GM12878 (cell line): Measurements from ENCODE around the gene APOBEC2. TPM values are rescaled to one million over a fixed set of nuclear protein-coding genes. Genes with fewer than 3 reads are reported as not detected.
A peak's percentile ranks its signal among the peaks of the same experiment; 100 is the strongest.

ENCODE experiments used
- ATF2 ChIP-seq: IDR thresholded peaks from 2 replicates; pipeline ENCODE4 v1.6.1; 2012; ENCODE audit warnings: low read length, inconsistent platforms
- BRCA1 ChIP-seq: IDR thresholded peaks from 2 replicates; pipeline ENCODE4 v1.6.1; 2011; ENCODE audit warnings: low read depth, low read length, improper control_type of control experiment
- CREB1 ChIP-seq: IDR thresholded peaks from 2 replicates; pipeline ENCODE4 v1.6.1; 2012; ENCODE audit warnings: low read depth, mild to moderate bottlenecking, inconsistent platforms
- CUX1 ChIP-seq: IDR thresholded peaks from 2 replicates; pipeline ENCODE4 v1.6.1; 2012; ENCODE audit warnings: improper control_type of control experiment, low read depth, low read length; ENCODE audit not compliant: insufficient replicate concordance
- EGR1 ChIP-seq, 2 experiments: IDR thresholded peaks; 1 replicate in 1 of 2; 2 replicates in 1 of 2; pipeline ENCODE4 v1.6.1; 2011 to 2012; ENCODE audit warnings: low read depth in 2 of 2, low read length in 2 of 2, borderline replicate concordance in 1 of 2, mild to moderate bottlenecking in 1 of 2, moderate library complexity in 1 of 2
- ETV6 ChIP-seq, 2 experiments: fragments of 450-650 bp in 1 of 2; IDR thresholded peaks in 1 of 2; conservative IDR thresholded peaks in 1 of 2; 2 replicates each; pipeline ENCODE4 v1.6.1; 2014; ENCODE audit warnings: antibody characterized with exemption in 1 of 2, borderline replicate concordance in 1 of 2, low read depth in 1 of 2, mild to moderate bottlenecking in 1 of 2, moderate library complexity in 1 of 2
- HSF1 ChIP-seq: fragments of 150-350 bp; IDR thresholded peaks from 2 replicates; pipeline ENCODE4 v1.6.1; 2014; ENCODE audit warnings: mild to moderate bottlenecking, low read depth, low read length
- IKZF2 ChIP-seq, 2 experiments: fragments of 450-650 bp; IDR thresholded peaks; 2 replicates each; pipeline ENCODE4 v1.6.1; 2017; ENCODE audit warnings: mild to moderate bottlenecking in 2 of 2, moderate library complexity in 2 of 2
- MEF2A ChIP-seq: IDR thresholded peaks from 2 replicates; pipeline ENCODE4 v1.6.1; 2011; ENCODE audit warnings: low read depth, mild to moderate bottlenecking, low read length, moderate library complexity; ENCODE audit not compliant: insufficient read depth
- NR2C1 ChIP-seq: fragments of 450-650 bp; IDR thresholded peaks from 2 replicates; pipeline ENCODE4 v1.6.1; 2017; ENCODE audit warnings: antibody characterized with exemption, mild to moderate bottlenecking, moderate library complexity
- RB1 ChIP-seq: fragments of 450-650 bp; formaldehyde crosslinking; IDR thresholded peaks from 2 replicates; pipeline ENCODE4 v1.6.1; 2017; ENCODE audit warnings: mild to moderate bottlenecking, borderline replicate concordance
- RCOR1 ChIP-seq: conservative IDR thresholded peaks from 2 replicates; pipeline ENCODE4 v1.6.1; 2012; ENCODE audit warnings: low read depth, low read length, improper control_type of control experiment
- SPI1 ChIP-seq: IDR thresholded peaks from 2 replicates; pipeline ENCODE4 v1.6.1; 2011; ENCODE audit warnings: low read depth, mild to moderate bottlenecking, low read length, moderate library complexity, borderline replicate concordance; ENCODE audit not compliant: insufficient read depth
- SUPT20H ChIP-seq: IDR thresholded peaks from 2 replicates; pipeline ENCODE4 v1.6.1; 2011; ENCODE audit warnings: low read depth, mild to moderate bottlenecking, low read length, moderate library complexity, borderline replicate concordance; ENCODE audit not compliant: control insufficient read depth
- TARDBP ChIP-seq: IDR thresholded peaks from 2 replicates; pipeline ENCODE4 v1.6.1; 2016; ENCODE audit warnings: borderline replicate concordance
- ZNF274 ChIP-seq: IDR thresholded peaks from one replicate; pipeline ENCODE4 v1.8.0; 2011; ENCODE audit not compliant: insufficient read length, insufficient read depth
- polyA plus RNA-seq, 11 experiments: library from polyadenylated mRNA; depleted of rRNA in 4 of 11; unstranded in 6 of 11; stranded (reverse) in 5 of 11; fragments of >200 nt; fragmentation: Nextera tagmentation in 4 of 11; fragmentation: Illumina TruSeq in 1 of 11; extraction: Ambion mirVana in 4 of 11; extraction: Trizol in 1 of 11; gene quantifications; 1 replicate in 1 of 11; 2 replicates in 10 of 11; pipeline versions ENCODE4 v1.2.1 to v1.2.3, GENCODE V29; 2011 to 2016; ENCODE audit warnings: inconsistent platforms in 2 of 11, missing spikeins in 2 of 11, low read depth in 1 of 11
- total RNA-seq, 4 experiments: library from RNA; depleted of rRNA in 3 of 4; stranded (reverse); fragments of >200 nt in 3 of 4; fragmentation: Illumina TruSeq in 1 of 4; extraction: Trizol in 1 of 4; gene quantifications; 2 replicates each; pipeline versions ENCODE4 v1.2.1 to v1.2.3, GENCODE V29; 2013 to 2021
- TF ChIP-seq, protein P1 (sequence below): IDR thresholded peaks from 2 replicates; pipeline ENCODE4 v1.6.1; 2011; ENCODE audit warnings: borderline replicate concordance, low read depth, mild to moderate bottlenecking, moderate library complexity, mixed read lengths, low read length; ENCODE audit not compliant: insufficient read depth; ENCODE audit errors: extremely low read length
- TF ChIP-seq, protein P2 (sequence below): IDR thresholded peaks from 2 replicates; pipeline ENCODE4 v1.6.1; 2011; ENCODE audit warnings: low read depth, mild to moderate bottlenecking, low read length, moderate library complexity, borderline replicate concordance; ENCODE audit errors: extremely low read depth

Gene APOBEC2
- total and polyA plus RNA-seq, 10 of the 15 experiments (the other 5 are each of a cell fraction or from before 2014, with no cell fraction given): 0.11 to 1.4 (median 0.87) TPM; not detected in 6

DNA sequence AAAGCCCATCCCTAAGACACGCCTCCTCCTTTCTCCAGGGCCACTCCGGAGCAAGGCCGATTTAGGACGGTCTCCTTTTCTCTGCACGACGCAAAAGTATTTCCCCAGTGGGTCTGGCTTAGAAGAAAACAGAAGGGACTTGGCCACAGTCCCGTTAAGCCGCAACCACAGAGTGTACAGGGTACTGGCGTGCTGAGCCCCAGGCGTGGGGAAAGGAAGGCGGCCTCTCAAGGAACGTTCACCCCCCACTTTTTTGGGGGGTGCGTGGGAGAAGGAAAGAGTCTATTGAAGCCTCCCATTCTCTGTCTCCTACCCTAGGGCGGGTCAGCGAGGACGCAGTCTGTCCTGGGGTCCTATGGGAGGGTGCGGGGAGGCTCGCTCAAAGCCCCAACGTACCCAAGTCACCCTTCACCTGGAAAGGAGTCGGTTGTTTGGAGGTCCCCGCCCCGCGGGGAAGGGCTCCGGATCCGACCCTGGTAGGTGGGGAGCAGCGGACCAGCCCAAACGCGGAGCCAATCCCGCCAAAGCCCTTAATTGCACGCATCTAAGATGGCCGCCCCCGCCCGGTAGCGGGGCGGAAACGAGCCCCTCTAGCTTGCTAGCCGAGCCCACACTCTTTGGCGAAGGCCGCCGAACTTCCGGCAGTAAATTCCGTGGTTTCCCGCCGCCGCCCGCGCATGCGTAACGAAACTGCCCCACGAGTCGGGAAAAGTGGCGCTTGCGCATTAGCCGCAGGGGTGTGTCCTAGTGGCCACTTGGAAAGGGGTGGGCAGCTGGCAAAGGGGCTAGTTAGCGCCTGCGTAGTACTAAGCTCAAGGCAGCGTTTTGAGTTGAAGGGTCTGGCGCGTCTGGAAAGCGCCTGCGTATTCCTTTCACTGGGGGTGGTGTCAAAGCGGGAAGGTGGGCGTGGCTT, 19.2 kb downstream of the APOBEC2 start, which contains the start of gene OARD1 (continued):
- TF ChIP-seq ATF2 (no peak), RB1 (0 out of 2 replicates have a peak, but pooled peaks have one; percentile 81), SPI1 (no peak), EGR1 (IDR thresholded peaks at IDR 0.05; ENCODE audit: borderline replicate concordance in 1 of 2, low read depth in 2 of 2, low read length in 2 of 2) (peak in 1 of 2 experiments; percentile 46; a peak in 1 of 3 replicates), CREB1 (peak; percentile 59), MEF2A (no peak), ETV6 (conservative IDR thresholded peaks at IDR 0.05 in 1 of 2, IDR thresholded peaks at IDR 0.05 in 1 of 2; ENCODE audit: borderline replicate concordance in 1 of 2, low read depth in 1 of 2) (peak in 1 of 2 experiments; percentile 65; a peak in 1 of 4 replicates), ZNF274 (no peak), SUPT20H (no peak), NR2C1 (peak; percentile 62), CUX1 (no peak), IKZF2 (IDR thresholded peaks at IDR 0.05) (peak; percentile 60 to 64; a peak in 3 of 4 replicates), HSF1 (no peak), BRCA1 (no peak), RCOR1 (0 out of 2 replicates have a peak, but pooled peaks have one; percentile 17), TARDBP (peak; percentile 49; the same call in 1 of the 2 replicates)
- TF ChIP-seq, protein P1, sequence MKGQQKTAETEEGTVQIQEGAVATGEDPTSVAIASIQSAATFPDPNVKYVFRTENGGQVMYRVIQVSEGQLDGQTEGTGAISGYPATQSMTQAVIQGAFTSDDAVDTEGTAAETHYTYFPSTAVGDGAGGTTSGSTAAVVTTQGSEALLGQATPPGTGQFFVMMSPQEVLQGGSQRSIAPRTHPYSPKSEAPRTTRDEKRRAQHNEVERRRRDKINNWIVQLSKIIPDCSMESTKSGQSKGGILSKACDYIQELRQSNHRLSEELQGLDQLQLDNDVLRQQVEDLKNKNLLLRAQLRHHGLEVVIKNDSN: no peak
- TF ChIP-seq, protein P2, sequence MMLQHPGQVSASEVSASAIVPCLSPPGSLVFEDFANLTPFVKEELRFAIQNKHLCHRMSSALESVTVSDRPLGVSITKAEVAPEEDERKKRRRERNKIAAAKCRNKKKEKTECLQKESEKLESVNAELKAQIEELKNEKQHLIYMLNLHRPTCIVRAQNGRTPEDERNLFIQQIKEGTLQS: no peak
